CD4-positive, alpha-beta T cell (primary cell): ENCODE results near the gene SNAPIN. TPM values are rescaled to one million over a fixed set of nuclear protein-coding genes. Genes with fewer than 3 reads are reported as not detected.
"Not testable (repeated sequence)": the region's sequence is repeated elsewhere in the genome, so short reads cannot be mapped to it uniquely, and the experiment has no call there.

Experiments used
- ATAC-seq: fragments of 200-7000 bp; cut with Tn5 transposase; one replicate; pipeline ENCODE4 v1.10.0; 2022; ENCODE audit warnings: mild to moderate bottlenecking; ENCODE audit not compliant: poor library complexity
- CTCF ChIA-PET: fragments of 350-600 bp; sonication (Branson Sonifier 250); formaldehyde crosslinking; loops from one replicate; lab custom pipeline; 2021; ENCODE audit warnings: antibody characterized with exemption, inconsistent platforms; lab: Charles Lee
- POLR2A ChIA-PET: fragments of 350-600 bp; sonication (Branson Sonifier 250); formaldehyde crosslinking; loops from one replicate; lab custom pipeline; 2021; ENCODE audit warnings: antibody characterized with exemption, inconsistent platforms; lab: Charles Lee
- DNase-seq, 14 experiments: peaks; one replicate each; pipeline ENCODE4 v3.0.0-alpha.2; 2013 to 2020; ENCODE audit warnings: mixed read lengths in 2 of 14
- H3K27ac ChIP-seq, 2 donors: one replicate each; pipeline versions ENCODE4 v1.5.1 to v1.7.0; 2013; ENCODE audit warnings: low read length in 2 of 2, low read depth in 1 of 2, mild to moderate bottlenecking in 1 of 2
- H3K27me3 ChIP-seq, 2 experiments: 1 replicate in 1 of 2; 2 replicates in 1 of 2; pipeline versions ENCODE4 v1.6.1 to v1.7.0; 2013; ENCODE audit warnings: low read length in 2 of 2, control low read depth in 1 of 2, mild to moderate bottlenecking in 1 of 2, moderate library complexity in 1 of 2; ENCODE audit not compliant: insufficient read depth in 2 of 2, control insufficient read depth in 1 of 2
- H3K36me3 ChIP-seq: one replicate; pipeline ENCODE4 v1.6.1; 2013; ENCODE audit warnings: low read length, control low read depth; ENCODE audit not compliant: insufficient read depth
- H3K4me1 ChIP-seq: one replicate; pipeline ENCODE4 v1.6.1; 2013; ENCODE audit warnings: low read length, control low read depth; ENCODE audit not compliant: insufficient read depth
- H3K4me3 ChIP-seq: one replicate; pipeline ENCODE4 v1.5.1; 2013; ENCODE audit warnings: mild to moderate bottlenecking, low read length, moderate library complexity
- H3K9me3 ChIP-seq, 2 experiments: 1 replicate in 1 of 2; 2 replicates in 1 of 2; pipeline versions ENCODE4 v1.6.1 to v1.7.0; 2013; ENCODE audit warnings: low read length in 2 of 2, mild to moderate bottlenecking in 2 of 2, control low read depth in 1 of 2, moderate library complexity in 1 of 2; ENCODE audit not compliant: control insufficient read depth in 1 of 2, insufficient read depth in 1 of 2
- H3K27ac Mint-ChIP-seq: one replicate; pipeline ENCODE4 v1.8.0; 2020; ENCODE audit warnings: mixed read lengths
- H3K27me3 Mint-ChIP-seq: one replicate; pipeline ENCODE4 v1.8.0; 2021; ENCODE audit warnings: mixed read lengths
- H3K36me3 Mint-ChIP-seq: one replicate; pipeline ENCODE4 v1.8.0; 2021; ENCODE audit warnings: low read depth, mixed read lengths
- H3K4me1 Mint-ChIP-seq: one replicate; pipeline ENCODE4 v1.8.0; 2021; ENCODE audit warnings: low read depth, mixed read lengths
- H3K4me3 Mint-ChIP-seq: one replicate; pipeline ENCODE4 v1.8.0; 2020; ENCODE audit warnings: mild to moderate bottlenecking, mixed read lengths
- H3K9me3 Mint-ChIP-seq: one replicate; pipeline ENCODE4 v1.8.0; 2020; ENCODE audit warnings: mixed read lengths
- intact Hi-C, 2 experiments: fragments of 100-400 bp; cut with DNase I in 1 of 2; cut with micrococcal nuclease in 1 of 2; formaldehyde crosslinking; loops; one replicate each; pipeline versions ENCODE4 v1.15.1 to v1.9.0; 2023 to 2025; cut with DNase I, micrococcal nuclease
- total RNA-seq, 174 experiments: library from RNA in 2 of 174; stranded (reverse) in 2 of 174; gene quantifications; one replicate each; pipeline ENCODE4 v1.2.3 and lab custom pipeline; 2021 to 2026
- TF ChIP-seq, protein P1 (sequence below): fragments of 200-600 bp; IDR thresholded peaks from one replicate; pipeline ENCODE4 v1.8.0; 2022; ENCODE audit warnings: antibody characterized with exemption, mild to moderate bottlenecking

The SNAPIN gene
- total RNA-seq, 2 experiments from 2014 or later, result 7.2 to 7.3 TPM

DNA sequence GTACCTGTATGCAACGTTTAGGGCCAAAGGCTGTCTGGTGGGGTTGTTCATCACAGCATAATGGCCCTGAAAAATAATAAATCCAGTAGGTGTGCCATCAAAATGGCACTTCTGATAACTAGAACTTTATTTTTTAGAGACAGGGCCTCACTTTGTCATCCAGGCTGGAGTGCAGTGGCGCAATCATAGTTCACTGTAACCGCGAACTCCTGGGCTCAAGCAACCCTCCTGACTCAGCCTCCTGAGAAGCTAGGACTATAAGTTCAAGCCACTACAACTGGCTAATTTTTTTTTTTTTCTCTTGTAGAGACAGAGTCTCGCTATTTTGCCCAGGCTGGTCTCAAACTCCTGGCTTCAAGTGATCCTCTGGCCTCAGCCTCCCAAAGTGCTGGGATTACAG lies 4.7 kb downstream of the SNAPIN start:
- H3K4me1 ChIP-seq, result peaks cover 16% of the 10 kb centered on the region
- ATAC-seq, result no peak
- TF ChIP-seq, protein P1, sequence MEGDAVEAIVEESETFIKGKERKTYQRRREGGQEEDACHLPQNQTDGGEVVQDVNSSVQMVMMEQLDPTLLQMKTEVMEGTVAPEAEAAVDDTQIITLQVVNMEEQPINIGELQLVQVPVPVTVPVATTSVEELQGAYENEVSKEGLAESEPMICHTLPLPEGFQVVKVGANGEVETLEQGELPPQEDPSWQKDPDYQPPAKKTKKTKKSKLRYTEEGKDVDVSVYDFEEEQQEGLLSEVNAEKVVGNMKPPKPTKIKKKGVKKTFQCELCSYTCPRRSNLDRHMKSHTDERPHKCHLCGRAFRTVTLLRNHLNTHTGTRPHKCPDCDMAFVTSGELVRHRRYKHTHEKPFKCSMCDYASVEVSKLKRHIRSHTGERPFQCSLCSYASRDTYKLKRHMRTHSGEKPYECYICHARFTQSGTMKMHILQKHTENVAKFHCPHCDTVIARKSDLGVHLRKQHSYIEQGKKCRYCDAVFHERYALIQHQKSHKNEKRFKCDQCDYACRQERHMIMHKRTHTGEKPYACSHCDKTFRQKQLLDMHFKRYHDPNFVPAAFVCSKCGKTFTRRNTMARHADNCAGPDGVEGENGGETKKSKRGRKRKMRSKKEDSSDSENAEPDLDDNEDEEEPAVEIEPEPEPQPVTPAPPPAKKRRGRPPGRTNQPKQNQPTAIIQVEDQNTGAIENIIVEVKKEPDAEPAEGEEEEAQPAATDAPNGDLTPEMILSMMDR, result no peak
- Mint-ChIP-seq H3K9me3 (no peaks in the 10 kb centered on the region), H3K36me3 (peaks cover 86% of the 10 kb centered on the region), H3K4me1 (peaks cover 23% of the 10 kb centered on the region), H3K27ac (no peak overlapping the region), H3K27me3 (no peaks in the 10 kb centered on the region), H3K4me3 (no peak overlapping the region)
- CTCF ChIA-PET, result no interaction called here
- H3K36me3 ChIP-seq, result peaks cover 77% of the 10 kb centered on the region
- no peak overlapping the region for H3K27ac ChIP-seq
- POLR2A ChIA-PET, result interaction anchor here (0.6 kb wide), 1 partner anchor 120 kb away, joined by 3 read pairs; no protein-coding TSS in a partner anchor
- intact Hi-C loops, result no loop called here
- no peak overlapping the region for H3K4me3 ChIP-seq
- no peak for DNase-seq
- H3K9me3 ChIP-seq, result no peaks in the 10 kb centered on the region
- H3K27me3 ChIP-seq, result no peaks in the 10 kb centered on the region

DNA sequence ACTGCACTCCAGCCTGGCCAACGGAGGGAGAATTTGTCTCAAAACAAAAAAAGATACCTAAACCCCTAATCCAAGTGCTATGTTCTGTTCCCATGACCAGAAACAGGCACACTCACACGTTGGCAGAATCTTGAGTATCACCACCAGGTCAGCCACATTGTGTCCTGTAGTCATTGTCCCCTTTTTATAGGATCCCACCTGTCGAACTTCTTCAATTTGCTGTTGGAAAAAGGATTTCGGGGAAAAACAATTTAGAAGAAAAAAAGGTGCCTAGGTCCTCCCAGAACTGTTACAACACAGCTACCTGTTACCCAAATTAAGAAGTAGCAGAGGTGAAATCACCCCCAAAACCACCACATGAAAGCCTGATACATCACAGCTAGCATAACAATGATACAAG lies 8.9 kb downstream of the SNAPIN start:
- DNase-seq, result no peak
- Histone ChIP-seq H3K4me3 (no peak overlapping the region), H3K4me1 (peaks cover 35% of the 10 kb centered on the region), H3K27ac (no peak overlapping the region), H3K9me3 (no peaks in the 10 kb centered on the region), H3K27me3 (no peaks in the 10 kb centered on the region), H3K36me3 (peaks cover 75% of the 10 kb centered on the region)
- H3K4me3 Mint-ChIP-seq, result peak overlapping the region; percentile 83
- intact Hi-C loops, result no loop called here
- TF ChIP-seq, protein P1, result no peak
- peak overlapping the region; percentile 52 for H3K27ac Mint-ChIP-seq
- H3K27me3 Mint-ChIP-seq, result no peaks in the 10 kb centered on the region
- CTCF ChIA-PET, result no interaction called here
- H3K36me3 Mint-ChIP-seq, result peaks cover 60% of the 10 kb centered on the region
- ATAC-seq, result no peak
- no peaks in the 10 kb centered on the region for H3K9me3 Mint-ChIP-seq
- H3K4me1 Mint-ChIP-seq, result peaks cover 25% of the 10 kb centered on the region
- POLR2A ChIA-PET, result interaction anchor here (1.2 to 1.9 kb wide), 2 partner anchors 9 to 323 kb away, joined by 4 to 6 read pairs; partner anchors contain the start of genes RPS27 and SNAPIN

DNA sequence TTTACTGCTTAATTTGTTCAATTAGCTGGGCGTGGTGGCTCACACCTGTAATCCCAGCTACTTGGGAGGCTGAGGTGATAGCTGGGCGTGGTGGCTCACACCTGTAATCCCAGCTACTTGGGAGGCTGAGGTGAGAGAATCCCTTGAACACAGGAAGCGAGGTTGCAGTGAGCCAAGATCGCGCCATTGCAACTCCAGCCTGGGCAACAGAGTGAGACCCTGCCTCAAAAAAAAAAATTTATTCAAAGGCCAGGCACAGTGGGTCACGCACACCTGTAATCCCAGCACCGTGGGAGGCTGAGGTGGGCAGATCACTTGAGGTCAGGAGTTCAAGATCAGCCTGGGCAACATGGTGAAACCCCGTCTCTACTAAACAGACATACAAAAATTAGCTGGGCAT lies 10.2 kb downstream of the SNAPIN start:
- POLR2A ChIA-PET, result interaction anchor here (0.9 to 1.7 kb wide), 3 partner anchors 10 to 322 kb away, joined by 3 to 4 read pairs (median 4); partner anchors contain the start of genes CHTOP, RPS27 and SNAPIN
- DNase-seq, H3K9me3 ChIP-seq, H3K27ac ChIP-seq, H3K9me3 Mint-ChIP-seq, CTCF ChIA-PET, ATAC-seq, H3K27me3 ChIP-seq, H3K4me3 ChIP-seq, H3K27ac Mint-ChIP-seq, H3K27me3 Mint-ChIP-seq: not testable (repeated sequence)
- Histone ChIP-seq H3K4me1 (peaks cover 36% of the 10 kb centered on the region), H3K36me3 (peaks cover 63% of the 10 kb centered on the region)
- H3K4me3 Mint-ChIP-seq, result peak overlapping the region; percentile 83
- peaks cover 50% of the 10 kb centered on the region for H3K36me3 Mint-ChIP-seq
- peaks cover 25% of the 10 kb centered on the region for H3K4me1 Mint-ChIP-seq
- intact Hi-C loops, result loop anchor here in 1 of 2 experiments (1.0 kb wide), 1 partner anchor 9 kb away; no protein-coding TSS in a partner anchor
